HCT116 (cell line): ENCODE results near the gene TMEM235. TPM values are rescaled to one million over a fixed set of nuclear protein-coding genes. Genes with fewer than 3 reads are reported as not detected.
A peak's percentile ranks its signal among the peaks of the same experiment; 100 is the strongest.

Experiments
- ATAC-seq: fragments of 200-7000 bp; cut with Tn5 transposase; 2 replicates; pipeline ENCODE4 v1.9.1; 2020; ENCODE audit warnings: mild to moderate bottlenecking, moderate library complexity
- BruUV-seq: library from RNA; stranded (reverse); fragments of 400-500 nt; replicated peaks from 2 replicates; lab custom pipeline; 2021; lab: Mats Ljungman, UMichigan
- CTCF ChIA-PET: fragments of 300-600 bp; sonication (Branson Sonifier 250); formaldehyde crosslinking; loops from one replicate; lab custom pipeline; 2021; ENCODE audit warnings: antibody characterized with exemption; lab: Charles Lee
- POLR2A ChIA-PET: fragments of 300-600, 350-600 bp; sonication (Branson Sonifier 250); formaldehyde crosslinking; loops from one replicate; lab custom pipeline; 2021; ENCODE audit warnings: antibody characterized with exemption; lab: Charles Lee
- RAD21 ChIA-PET, 2 experiments: fragments of 300-600 bp; sonication (Branson Sonifier 250); formaldehyde crosslinking; loops; one replicate each; lab custom pipeline; 2023; ENCODE audit warnings: low total read pairs in 2 of 2; ENCODE audit not compliant: uncharacterized antibody in 2 of 2, unreplicated experiment in 2 of 2, low non-redundant PET in 1 of 2; lab: Charles Lee
- DNase-seq: peaks from one replicate; pipeline ENCODE4 v3.0.0-alpha.2; 2010; ENCODE audit warnings: low read depth, low spot score
- H2AFZ ChIP-seq: fragments of 200-600 bp; shearing (Covaris generic), sonication (generic); 2 replicates; pipeline ENCODE4 v1.6.1; 2017; ENCODE audit warnings: low read depth, mixed run types, mixed read lengths, antibody characterized with exemption, low read length; ENCODE audit not compliant: poor library complexity, severe bottlenecking
- H3K27ac ChIP-seq: 2 replicates; pipeline ENCODE4 v1.5.1; 2012; ENCODE audit warnings: low read depth, low read length
- H3K27me3 ChIP-seq: fragments of 200-600 bp; sonication (generic); 2 replicates; pipeline ENCODE4 v1.6.1; 2016; ENCODE audit warnings: mixed run types, low read length, mixed read lengths; ENCODE audit not compliant: insufficient read depth
- H3K36me3 ChIP-seq, 2 experiments: fragments of 200-500 bp in 1 of 2; fragments of 200-600 bp in 1 of 2; sonication (Bioruptor generic) in 1 of 2; sonication (generic) in 1 of 2; 2 replicates each; pipeline versions ENCODE4 v1.5.1 to v1.6.1; 2014 to 2016; ENCODE audit warnings: low read length in 2 of 2, inconsistent platforms in 1 of 2, mixed read lengths in 1 of 2, mixed run types in 1 of 2; ENCODE audit not compliant: insufficient read depth in 2 of 2, control insufficient read depth in 1 of 2
- H3K4me1 ChIP-seq, 2 experiments: fragments of 200-600 bp in 1 of 2; sonication (generic) in 1 of 2; 2 replicates each; pipeline versions ENCODE4 v1.5.1 to v1.6.1; 2012 to 2017; ENCODE audit warnings: low read length in 2 of 2, inconsistent platforms in 1 of 2, mild to moderate bottlenecking in 1 of 2, mixed read lengths in 1 of 2, mixed run types in 1 of 2, moderate library complexity in 1 of 2; ENCODE audit not compliant: insufficient read depth in 2 of 2, control insufficient read depth in 1 of 2
- H3K4me2 ChIP-seq: fragments of 200-600 bp; sonication (generic); 2 replicates; pipeline ENCODE4 v1.6.1; 2017; ENCODE audit warnings: mixed run types, low read length, mixed read lengths
- H3K4me3 ChIP-seq, 2 experiments: fragments of 200-600 bp in 1 of 2; sonication (generic) in 1 of 2; replicated peaks in 1 of 2; 2 replicates each; pipeline ENCODE4 v1.5.1; 2011 to 2016; ENCODE audit warnings: low read length in 2 of 2, control low read depth in 1 of 2, low read depth in 1 of 2, mild to moderate bottlenecking in 1 of 2, mixed read lengths in 1 of 2, mixed run types in 1 of 2
- H3K79me2 ChIP-seq: fragments of 200-600 bp; sonication (generic); 2 replicates; pipeline ENCODE4 v1.6.1; 2017; ENCODE audit warnings: mild to moderate bottlenecking, mixed run types, low read length, moderate library complexity, mixed read lengths; ENCODE audit not compliant: insufficient read depth
- H3K9ac ChIP-seq: fragments of 200-600 bp; sonication (generic); 2 replicates; pipeline ENCODE4 v1.6.1; 2016; ENCODE audit warnings: low read length, mixed read lengths
- H3K9me2 ChIP-seq: fragments of 200-600 bp; sonication (generic), shearing (Covaris generic); 2 replicates; pipeline ENCODE4 v1.6.1; 2017; ENCODE audit warnings: mixed run types, mild to moderate bottlenecking, moderate library complexity; ENCODE audit not compliant: insufficient read depth
- H3K9me3 ChIP-seq, 2 experiments: fragments of 200-500 bp in 1 of 2; fragments of 200-600 bp in 1 of 2; sonication (Bioruptor generic) in 1 of 2; sonication (generic) in 1 of 2; 2 replicates each; pipeline ENCODE4 v1.6.1; 2014 to 2017; ENCODE audit warnings: low read length in 2 of 2, mixed read lengths in 2 of 2, inconsistent platforms in 1 of 2, low read depth in 1 of 2, mild to moderate bottlenecking in 1 of 2, mixed run types in 1 of 2, moderate library complexity in 1 of 2; ENCODE audit not compliant: control insufficient read depth in 1 of 2, insufficient read depth in 1 of 2
- H4K20me1 ChIP-seq: fragments of 200-600 bp; sonication (generic), shearing (Covaris generic); 2 replicates; pipeline ENCODE4 v1.6.1; 2017; ENCODE audit warnings: mixed run types, mild to moderate bottlenecking, moderate library complexity; ENCODE audit not compliant: insufficient read depth
- CBX3 ChIP-seq: IDR thresholded peaks from 2 replicates; pipeline ENCODE4 v1.6.1; 2012; ENCODE audit warnings: low read depth
- CEBPB ChIP-seq: IDR thresholded peaks from 2 replicates; pipeline ENCODE4 v1.6.1; 2012; ENCODE audit warnings: low read depth
- EZH2phosphoT487 ChIP-seq: fragments of 200-600 bp; IDR thresholded peaks from 2 replicates; pipeline ENCODE4 v1.6.1; 2018; ENCODE audit warnings: antibody characterized with exemption, borderline replicate concordance
- POLR2AphosphoS5 ChIP-seq: IDR thresholded peaks from 2 replicates; pipeline ENCODE4 v1.6.1; 2011; ENCODE audit warnings: mild to moderate bottlenecking, low read depth, low read length, moderate library complexity
- SP1 ChIP-seq: IDR thresholded peaks from 2 replicates; pipeline ENCODE4 v1.6.1; 2012; ENCODE audit warnings: low read depth
- SRF ChIP-seq: IDR thresholded peaks from 2 replicates; pipeline ENCODE4 v1.6.1; 2012; ENCODE audit warnings: low read depth
- TCF7L2 ChIP-seq: IDR thresholded peaks from 2 replicates; pipeline ENCODE4 v1.7.0; 2011; ENCODE audit warnings: borderline replicate concordance, inconsistent platforms; ENCODE audit not compliant: insufficient read depth, insufficient read length; ENCODE audit errors: extremely low read depth
- ZFX ChIP-seq: fragments of 450-650 bp; IDR thresholded peaks from 2 replicates; pipeline ENCODE4 v1.6.1; 2017
- ZNF274 ChIP-seq: fragments of 200-500 bp; sonication (Bioruptor generic); IDR thresholded peaks from 2 replicates; pipeline ENCODE4 v1.6.1; 2014; ENCODE audit warnings: mild to moderate bottlenecking, low read depth, low read length, inconsistent platforms
- intact Hi-C: fragments of 100-400 bp; cut with micrococcal nuclease; formaldehyde crosslinking; loops from 2 replicates; pipeline ENCODE4 v1.10.0; 2022
- total RNA-seq: library from RNA; stranded (reverse); gene quantifications from one replicate; pipeline ENCODE4 v1.2.1, GENCODE V29; 2021; ENCODE audit not compliant: unreplicated experiment
- TF ChIP-seq, protein P1 (sequence below): IDR thresholded peaks from 2 replicates; pipeline ENCODE4 v1.6.1; 2012
- TF ChIP-seq, protein P2 (sequence below), 3 experiments: fragments of 200-600 bp in 1 of 3; sonication (generic) in 1 of 3; IDR thresholded peaks in 2 of 3; conservative IDR thresholded peaks in 1 of 3; 2 replicates each; pipeline ENCODE4 v1.5.1; 2012 to 2017; ENCODE audit warnings: low read depth in 2 of 3, low read length in 2 of 3, antibody characterized with exemption in 1 of 3, borderline replicate concordance in 1 of 3, control low read depth in 1 of 3, mild to moderate bottlenecking in 1 of 3, mixed read lengths in 1 of 3, mixed run types in 1 of 3, moderate library complexity in 1 of 3; ENCODE audit not compliant: insufficient read depth in 1 of 3
- TF ChIP-seq, protein P3 (sequence below): IDR thresholded peaks from 2 replicates; pipeline ENCODE4 v1.6.1; 2011; ENCODE audit warnings: mild to moderate bottlenecking, low read length, moderate library complexity; ENCODE audit not compliant: insufficient replicate concordance; ENCODE audit errors: extremely low read depth

The TMEM235 gene
- total RNA-seq, 1 experiment from 2014 or later = not detected

DNA sequence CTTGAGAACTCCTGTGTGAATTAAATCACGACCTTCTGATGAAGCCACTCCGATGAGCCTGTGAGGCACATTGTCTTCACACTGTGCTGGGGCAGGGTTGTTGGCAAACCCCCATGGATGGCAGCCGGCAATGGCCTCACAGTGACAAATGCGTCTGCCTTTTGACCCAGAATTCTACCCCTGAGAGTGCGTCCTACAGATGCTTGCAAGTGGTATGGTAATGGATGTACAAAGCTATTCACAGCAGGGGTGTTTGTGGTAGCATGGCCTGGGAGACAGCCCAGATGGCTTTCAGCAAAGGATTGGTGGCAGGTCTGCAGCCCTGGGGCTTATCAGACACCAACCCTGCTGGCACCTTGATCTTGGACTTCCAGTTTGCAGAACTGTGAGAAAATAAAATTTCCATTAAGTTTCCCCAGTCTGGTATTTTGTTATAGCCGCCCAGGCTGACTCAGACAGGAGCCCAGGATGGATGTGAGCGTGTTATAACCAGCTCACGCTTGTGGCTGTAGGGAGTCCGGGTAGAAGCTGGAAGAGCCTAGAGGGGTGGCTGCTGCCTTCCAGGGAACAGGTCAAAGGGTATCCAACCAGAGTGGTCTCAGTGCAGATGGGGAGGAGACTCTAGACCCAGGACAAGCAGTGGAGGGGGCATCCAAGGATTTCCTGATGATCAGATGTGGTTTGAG is 34.1 kb upstream of the TMEM235 start:
- POLR2A ChIA-PET = interaction anchor here (6.1 kb wide), 1 partner anchor 10 kb away, joined by 77 read pairs; the partner anchor contains the start of genes AFMID and TK1
- RAD21 ChIA-PET = no interaction called here
- DNase-seq = no peak
- Histone ChIP-seq H3K4me3 (no peak overlapping the region), H3K9ac (no peak overlapping the region), H3K9me2 (no peaks in the 10 kb centered on the region), H3K27me3 (no peaks in the 10 kb centered on the region), H3K4me2 (no peak overlapping the region), H3K27ac (peak overlapping the region; percentile 79), H3K36me3 (peaks cover 11 to 13% of the 10 kb centered on the region in 2 experiments; a peak in 3 of 4 replicates), H3K4me1 (peaks cover 21 to 34% of the 10 kb centered on the region in 2 experiments), H2AFZ (no peak overlapping the region), H4K20me1 (no peaks in the 10 kb centered on the region), H3K9me3 (no peaks in the 10 kb centered on the region), H3K79me2 (peaks cover 37% of the 10 kb centered on the region)
- intact Hi-C loops = no loop called here
- no TSS peak for BruUV-seq
- TF ChIP-seq ZNF274 (no peak), POLR2AphosphoS5 (no peak), SRF (no peak), EZH2phosphoT487 (no peak), CBX3 (no peak), CEBPB (no peak), ZFX (no peak), TCF7L2 (no peak), SP1 (no peak)
- TF ChIP-seq, protein P1, sequence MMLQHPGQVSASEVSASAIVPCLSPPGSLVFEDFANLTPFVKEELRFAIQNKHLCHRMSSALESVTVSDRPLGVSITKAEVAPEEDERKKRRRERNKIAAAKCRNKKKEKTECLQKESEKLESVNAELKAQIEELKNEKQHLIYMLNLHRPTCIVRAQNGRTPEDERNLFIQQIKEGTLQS = no peak
- TF ChIP-seq, protein P2, sequence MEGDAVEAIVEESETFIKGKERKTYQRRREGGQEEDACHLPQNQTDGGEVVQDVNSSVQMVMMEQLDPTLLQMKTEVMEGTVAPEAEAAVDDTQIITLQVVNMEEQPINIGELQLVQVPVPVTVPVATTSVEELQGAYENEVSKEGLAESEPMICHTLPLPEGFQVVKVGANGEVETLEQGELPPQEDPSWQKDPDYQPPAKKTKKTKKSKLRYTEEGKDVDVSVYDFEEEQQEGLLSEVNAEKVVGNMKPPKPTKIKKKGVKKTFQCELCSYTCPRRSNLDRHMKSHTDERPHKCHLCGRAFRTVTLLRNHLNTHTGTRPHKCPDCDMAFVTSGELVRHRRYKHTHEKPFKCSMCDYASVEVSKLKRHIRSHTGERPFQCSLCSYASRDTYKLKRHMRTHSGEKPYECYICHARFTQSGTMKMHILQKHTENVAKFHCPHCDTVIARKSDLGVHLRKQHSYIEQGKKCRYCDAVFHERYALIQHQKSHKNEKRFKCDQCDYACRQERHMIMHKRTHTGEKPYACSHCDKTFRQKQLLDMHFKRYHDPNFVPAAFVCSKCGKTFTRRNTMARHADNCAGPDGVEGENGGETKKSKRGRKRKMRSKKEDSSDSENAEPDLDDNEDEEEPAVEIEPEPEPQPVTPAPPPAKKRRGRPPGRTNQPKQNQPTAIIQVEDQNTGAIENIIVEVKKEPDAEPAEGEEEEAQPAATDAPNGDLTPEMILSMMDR (IDR thresholded peaks at IDR 0.05 in 2 of 3, conservative IDR thresholded peaks at IDR 0.05 in 1 of 3; ENCODE audit: borderline replicate concordance in 1 of 3, insufficient read depth in 1 of 3, low read depth in 2 of 3, low read length in 2 of 3) = no peak
- TF ChIP-seq, protein P3, sequence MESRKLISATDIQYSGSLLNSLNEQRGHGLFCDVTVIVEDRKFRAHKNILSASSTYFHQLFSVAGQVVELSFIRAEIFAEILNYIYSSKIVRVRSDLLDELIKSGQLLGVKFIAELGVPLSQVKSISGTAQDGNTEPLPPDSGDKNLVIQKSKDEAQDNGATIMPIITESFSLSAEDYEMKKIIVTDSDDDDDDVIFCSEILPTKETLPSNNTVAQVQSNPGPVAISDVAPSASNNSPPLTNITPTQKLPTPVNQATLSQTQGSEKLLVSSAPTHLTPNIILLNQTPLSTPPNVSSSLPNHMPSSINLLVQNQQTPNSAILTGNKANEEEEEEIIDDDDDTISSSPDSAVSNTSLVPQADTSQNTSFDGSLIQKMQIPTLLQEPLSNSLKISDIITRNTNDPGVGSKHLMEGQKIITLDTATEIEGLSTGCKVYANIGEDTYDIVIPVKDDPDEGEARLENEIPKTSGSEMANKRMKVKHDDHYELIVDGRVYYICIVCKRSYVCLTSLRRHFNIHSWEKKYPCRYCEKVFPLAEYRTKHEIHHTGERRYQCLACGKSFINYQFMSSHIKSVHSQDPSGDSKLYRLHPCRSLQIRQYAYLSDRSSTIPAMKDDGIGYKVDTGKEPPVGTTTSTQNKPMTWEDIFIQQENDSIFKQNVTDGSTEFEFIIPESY = no peak
- ATAC-seq = no peak
- CTCF ChIA-PET = interaction anchor here (1.5 to 2.5 kb wide), 2 partner anchors 10 to 112 kb away, joined by 4 to 11 read pairs; partner anchors contain the start of genes AFMID and TK1
